Activated naive CD8-positive, alpha-beta T cell (primary cell): ENCODE results near the gene FGF14.

Source experiments
- H3K27ac Mint-ChIP-seq: one replicate; pipeline ENCODE4 v1.8.0; 2021; ENCODE audit warnings: mixed read lengths
- H3K27me3 Mint-ChIP-seq: one replicate; pipeline ENCODE4 v1.8.0; 2021; ENCODE audit warnings: mixed read lengths
- H3K36me3 Mint-ChIP-seq: one replicate; pipeline ENCODE4 v1.8.0; 2021; ENCODE audit warnings: mixed read lengths
- H3K4me1 Mint-ChIP-seq: one replicate; pipeline ENCODE4 v1.8.0; 2021; ENCODE audit warnings: low read depth, mixed read lengths
- H3K4me3 Mint-ChIP-seq: one replicate; pipeline ENCODE4 v1.8.0; 2021; ENCODE audit warnings: mild to moderate bottlenecking, mixed read lengths
- H3K9me3 Mint-ChIP-seq: one replicate; pipeline ENCODE4 v1.8.0; 2021; ENCODE audit warnings: low read depth, mixed read lengths

The FGF14 gene

DNA sequence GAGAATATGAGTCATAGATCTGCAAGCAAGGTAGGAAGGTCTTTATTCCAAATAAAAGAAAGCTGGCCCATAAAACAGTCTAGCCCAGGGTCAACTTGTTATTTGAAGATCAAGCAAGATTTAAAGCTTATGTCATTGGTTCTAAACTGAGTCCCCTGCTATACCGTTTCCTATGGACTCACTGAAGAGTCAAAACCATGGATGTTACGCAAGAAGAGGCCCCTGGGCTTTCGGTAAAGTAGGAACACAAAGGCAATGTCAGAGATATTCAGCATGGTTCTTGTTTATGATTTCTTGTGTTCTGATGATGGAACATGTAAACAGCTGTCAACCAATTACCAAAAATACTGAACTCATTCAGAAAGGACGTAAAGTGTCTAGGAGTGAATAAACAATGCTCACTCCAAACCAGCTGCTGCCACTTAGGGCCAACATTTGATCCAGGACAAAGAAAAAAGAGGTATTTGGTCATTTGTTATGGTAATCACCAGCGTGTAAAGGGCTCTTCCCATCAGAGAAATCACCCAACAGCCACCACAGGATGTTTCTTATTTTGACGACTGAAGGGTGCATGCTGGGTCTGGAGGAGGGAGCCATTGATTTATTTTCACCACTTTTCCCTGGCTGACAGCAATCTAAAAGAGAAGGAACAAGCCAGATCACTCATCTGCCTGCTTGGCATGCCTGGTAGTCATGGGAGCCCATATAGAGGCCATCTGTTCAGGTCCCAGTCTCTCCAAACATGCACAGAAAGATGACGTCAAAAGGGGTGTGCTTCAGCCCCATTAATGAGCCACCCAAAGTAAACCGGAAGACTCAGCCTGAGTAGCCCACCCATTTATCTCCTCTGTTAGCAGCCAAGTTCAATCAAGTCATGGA lies 68.3 kb downstream of the FGF14 start:
- Mint-ChIP-seq H3K27me3 (peaks cover 30% of the 10 kb centered on the region), H3K4me3 (no peak overlapping the region)

DNA sequence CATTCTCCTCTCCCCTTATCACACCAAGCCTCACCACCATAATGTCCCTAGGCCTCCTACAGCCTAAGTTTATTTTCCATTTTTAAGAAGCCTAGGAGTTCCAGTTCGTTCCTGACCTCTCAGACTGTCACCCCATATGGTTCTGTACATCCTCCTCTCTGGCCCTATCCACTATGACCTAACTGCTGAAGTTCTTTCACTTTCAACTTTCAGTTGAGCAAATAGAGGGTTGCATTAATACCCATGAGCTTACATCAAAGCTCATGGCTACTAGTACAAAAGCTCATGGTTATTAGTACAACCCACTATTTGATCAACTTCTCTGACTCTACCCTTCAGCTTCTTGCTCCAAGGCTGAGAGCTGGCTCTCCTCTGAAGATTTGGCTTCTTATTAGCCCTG lies 72.9 kb downstream of the FGF14 start:
- no peak overlapping the region for H3K27ac Mint-ChIP-seq
- H3K9me3 Mint-ChIP-seq = no peaks in the 10 kb centered on the region
- peaks cover 3% of the 10 kb centered on the region for H3K4me1 Mint-ChIP-seq
- H3K27me3 Mint-ChIP-seq = peaks cover 14% of the 10 kb centered on the region
- no peaks in the 10 kb centered on the region for H3K36me3 Mint-ChIP-seq
- H3K4me3 Mint-ChIP-seq = no peak overlapping the region

More for the DNA sequence above, 68.3 kb downstream of the FGF14 start:
- Mint-ChIP-seq H3K9me3 (no peaks in the 10 kb centered on the region), H3K27ac (no peak overlapping the region), H3K4me1 (no peaks in the 10 kb centered on the region), H3K36me3 (no peaks in the 10 kb centered on the region)

GRCh38 chr13:102327119-102327617 lies 74.7 kb downstream of the FGF14 start:
- Mint-ChIP-seq H3K27ac (no peak overlapping the region), H3K4me3 (no peak overlapping the region), H3K9me3 (no peaks in the 10 kb centered on the region), H3K27me3 (peaks cover 11% of the 10 kb centered on the region), H3K4me1 (peaks cover 3% of the 10 kb centered on the region), H3K36me3 (no peaks in the 10 kb centered on the region)

GRCh38 chr13:102326381-102327118 lies 75.3 kb downstream of the FGF14 start:
- peaks cover 3% of the 10 kb centered on the region for H3K4me1 Mint-ChIP-seq
- H3K9me3 Mint-ChIP-seq = no peaks in the 10 kb centered on the region
- no peaks in the 10 kb centered on the region for H3K36me3 Mint-ChIP-seq
- no peak overlapping the region for H3K4me3 Mint-ChIP-seq
- peaks cover 7% of the 10 kb centered on the region for H3K27me3 Mint-ChIP-seq
- no peak overlapping the region for H3K27ac Mint-ChIP-seq

DNA sequence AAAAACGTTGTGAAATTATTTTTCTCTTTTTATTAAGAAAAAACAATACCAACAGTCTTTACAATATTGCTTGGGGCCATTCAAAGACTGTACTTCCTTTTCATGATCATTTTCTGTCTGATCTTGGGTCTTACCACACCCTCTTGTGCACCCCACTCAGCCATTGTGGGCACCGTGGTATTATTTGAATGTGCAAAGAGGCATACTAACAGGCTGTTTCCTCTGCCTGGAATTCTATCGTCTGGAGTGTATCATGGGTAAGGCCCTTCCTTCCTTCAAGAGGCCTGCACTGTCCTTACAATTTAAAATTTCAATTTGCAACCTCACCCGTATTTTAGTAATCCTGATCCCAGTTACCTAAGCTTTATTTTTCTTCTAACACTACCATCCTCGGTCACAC lies 76.5 kb downstream of the FGF14 start:
- no peaks in the 10 kb centered on the region for H3K9me3 Mint-ChIP-seq
- H3K4me3 Mint-ChIP-seq = no peak overlapping the region
- H3K4me1 Mint-ChIP-seq = peaks cover 3% of the 10 kb centered on the region
- H3K36me3 Mint-ChIP-seq = no peaks in the 10 kb centered on the region
- H3K27me3 Mint-ChIP-seq = peaks cover 2% of the 10 kb centered on the region
- H3K27ac Mint-ChIP-seq = no peak overlapping the region

DNA sequence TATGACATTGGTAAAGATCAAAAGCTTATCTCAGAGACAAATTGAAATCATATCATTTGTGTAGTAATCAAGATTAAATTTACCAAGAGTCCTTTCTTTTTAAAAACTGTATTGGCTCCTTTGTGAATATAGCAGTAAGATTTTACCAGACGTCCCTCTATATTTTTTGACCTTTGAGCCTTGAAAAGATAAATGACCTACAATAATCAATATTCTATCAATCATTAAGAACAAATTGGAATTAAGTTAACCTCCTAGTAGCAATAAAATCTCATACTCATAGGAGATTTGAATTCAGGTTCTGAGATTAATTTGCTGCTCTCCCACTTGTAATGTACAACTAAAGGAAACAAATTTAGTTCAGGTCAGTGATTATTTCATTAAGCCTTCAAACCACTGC lies 78.3 kb downstream of the FGF14 start:
- no peaks in the 10 kb centered on the region for H3K9me3 Mint-ChIP-seq
- H3K4me3 Mint-ChIP-seq = no peak overlapping the region
- no peaks in the 10 kb centered on the region for H3K27me3 Mint-ChIP-seq
- peaks cover 3% of the 10 kb centered on the region for H3K4me1 Mint-ChIP-seq
- no peaks in the 10 kb centered on the region for H3K36me3 Mint-ChIP-seq
- no peak overlapping the region for H3K27ac Mint-ChIP-seq

- no peak overlapping the region for H3K4me3 Mint-ChIP-seq
- no peak overlapping the region for H3K27ac Mint-ChIP-seq
- no peaks in the 10 kb centered on the region for H3K27me3 Mint-ChIP-seq
- peaks cover 3% of the 10 kb centered on the region for H3K4me1 Mint-ChIP-seq
- no peaks in the 10 kb centered on the region for H3K9me3 Mint-ChIP-seq
- H3K36me3 Mint-ChIP-seq = no peaks in the 10 kb centered on the region
Observed at GRCh38 chr13:102323012-102323411, 78.8 kb downstream of the FGF14 start.

- Mint-ChIP-seq H3K4me3 (no peak overlapping the region), H3K27ac (no peak overlapping the region), H3K27me3 (no peaks in the 10 kb centered on the region), H3K4me1 (peaks cover 3% of the 10 kb centered on the region), H3K9me3 (no peaks in the 10 kb centered on the region), H3K36me3 (no peaks in the 10 kb centered on the region)
Observed at GRCh38 chr13:102322211-102322610, 79.6 kb downstream of the FGF14 start.

- Mint-ChIP-seq H3K4me3 (no peak overlapping the region), H3K36me3 (no peaks in the 10 kb centered on the region), H3K27me3 (no peaks in the 10 kb centered on the region), H3K27ac (no peak overlapping the region), H3K4me1 (no peaks in the 10 kb centered on the region), H3K9me3 (no peaks in the 10 kb centered on the region)
Observed at GRCh38 chr13:102318233-102318632, 83.6 kb downstream of the FGF14 start.

GRCh38 chr13:102317593-102317992 lies 84.3 kb downstream of the FGF14 start:
- Mint-ChIP-seq H3K9me3 (no peaks in the 10 kb centered on the region), H3K4me1 (no peaks in the 10 kb centered on the region), H3K27me3 (no peaks in the 10 kb centered on the region), H3K27ac (no peak overlapping the region), H3K36me3 (no peaks in the 10 kb centered on the region), H3K4me3 (no peak overlapping the region)

GRCh38 chr13:102316732-102317131 lies 85.1 kb downstream of the FGF14 start:
- H3K4me1 Mint-ChIP-seq = no peaks in the 10 kb centered on the region
- no peaks in the 10 kb centered on the region for H3K9me3 Mint-ChIP-seq
- no peaks in the 10 kb centered on the region for H3K27me3 Mint-ChIP-seq
- H3K27ac Mint-ChIP-seq = no peak overlapping the region
- no peak overlapping the region for H3K4me3 Mint-ChIP-seq
- H3K36me3 Mint-ChIP-seq = no peaks in the 10 kb centered on the region

- Mint-ChIP-seq H3K4me1 (no peaks in the 10 kb centered on the region), H3K27me3 (no peaks in the 10 kb centered on the region), H3K36me3 (no peaks in the 10 kb centered on the region), H3K9me3 (no peaks in the 10 kb centered on the region), H3K4me3 (no peak overlapping the region), H3K27ac (no peak overlapping the region)
Observed at GRCh38 chr13:102312841-102313240, 89.0 kb downstream of the FGF14 start.

DNA sequence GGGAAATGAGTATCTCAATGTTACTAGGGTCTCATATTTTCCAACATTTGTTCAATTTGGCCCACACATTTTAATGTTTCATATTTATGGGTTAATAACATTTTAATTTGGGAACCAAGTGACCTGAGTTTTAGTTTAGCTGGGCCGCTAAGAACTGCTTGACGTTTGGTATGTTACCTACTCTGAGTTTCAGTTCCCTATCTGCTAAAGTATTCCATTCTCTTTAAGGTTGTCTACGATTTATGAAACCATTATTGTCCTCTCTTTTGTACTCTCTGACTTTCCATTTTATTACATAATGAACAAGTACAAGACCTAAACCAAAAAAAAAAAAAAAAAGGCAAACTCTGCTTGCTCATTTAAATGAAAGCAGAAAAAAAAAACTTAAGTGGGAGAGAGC lies 89.9 kb downstream of the FGF14 start:
- Mint-ChIP-seq H3K36me3 (no peaks in the 10 kb centered on the region), H3K9me3 (no peaks in the 10 kb centered on the region), H3K4me3 (no peak overlapping the region), H3K27me3 (no peaks in the 10 kb centered on the region), H3K4me1 (no peaks in the 10 kb centered on the region), H3K27ac (no peak overlapping the region)

DNA sequence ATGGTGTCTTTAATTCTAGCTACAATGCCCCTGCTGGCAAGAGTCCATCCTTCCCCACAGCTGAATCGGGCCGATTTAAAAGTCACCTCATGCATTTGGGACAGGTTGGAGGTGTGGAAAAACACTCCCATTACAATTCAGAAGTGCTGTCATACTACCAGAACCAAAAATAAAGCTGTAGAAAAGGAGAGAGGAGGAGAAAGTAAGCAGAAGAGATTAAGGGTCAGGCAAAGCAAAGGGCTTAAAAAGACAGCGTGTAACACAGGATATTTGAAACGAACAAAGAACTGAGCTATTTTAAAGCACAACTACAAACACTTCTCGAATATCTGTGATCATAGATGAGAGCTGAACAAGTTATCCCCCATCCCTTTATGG lies 90.4 kb downstream of the FGF14 start:
- H3K36me3 Mint-ChIP-seq = no peaks in the 10 kb centered on the region
- no peak overlapping the region for H3K27ac Mint-ChIP-seq
- H3K27me3 Mint-ChIP-seq = no peaks in the 10 kb centered on the region
- no peaks in the 10 kb centered on the region for H3K9me3 Mint-ChIP-seq
- H3K4me3 Mint-ChIP-seq = no peak overlapping the region
- H3K4me1 Mint-ChIP-seq = no peaks in the 10 kb centered on the region

GRCh38 chr13:102310691-102311418 lies 91.0 kb downstream of the FGF14 start:
- H3K27me3 Mint-ChIP-seq = no peaks in the 10 kb centered on the region
- H3K9me3 Mint-ChIP-seq = no peaks in the 10 kb centered on the region
- no peaks in the 10 kb centered on the region for H3K4me1 Mint-ChIP-seq
- H3K4me3 Mint-ChIP-seq = no peak overlapping the region
- no peak overlapping the region for H3K27ac Mint-ChIP-seq
- H3K36me3 Mint-ChIP-seq = no peaks in the 10 kb centered on the region
